AG09309 (cell line): ENCODE measurements around the gene PRELID1.

Source experiments
- DNase-seq: peaks from one replicate; pipeline ENCODE4 v3.0.0-alpha.2; 2010; ENCODE audit warnings: low read depth
- H3K4me3 ChIP-seq: 2 replicates; pipeline ENCODE4 v1.5.1; 2011; ENCODE audit warnings: mild to moderate bottlenecking, low read depth, low read length, moderate library complexity; ENCODE audit not compliant: control insufficient read depth
- CTCF ChIP-seq: IDR thresholded peaks from 2 replicates; pipeline ENCODE4 v1.5.1; 2011; ENCODE audit warnings: mild to moderate bottlenecking, low read depth, low read length, inconsistent platforms; ENCODE audit not compliant: insufficient read depth, control insufficient read depth; ENCODE audit errors: missing control alignments

PRELID1 gene

GRCh38 chr5:177332031-177332895 lies 28.7 kb downstream of the PRELID1 start:
- no peak for DNase-seq
- no peak overlapping the region for H3K4me3 ChIP-seq
- TF ChIP-seq CTCF, result no peak

- H3K4me3 ChIP-seq, result no peak overlapping the region
- DNase-seq, result no peak
- TF ChIP-seq CTCF, result no peak
Measured at GRCh38 chr5:177332896-177333260, 29.3 kb downstream of the PRELID1 start.

GRCh38 chr5:177333420-177334154 lies 30.0 kb downstream of the PRELID1 start:
- no peak for TF ChIP-seq CTCF
- no peak overlapping the region for H3K4me3 ChIP-seq
- no peak for DNase-seq

- TF ChIP-seq CTCF, result no peak
- H3K4me3 ChIP-seq, result no peak overlapping the region
- DNase-seq, result no peak
Measured at GRCh38 chr5:177334155-177334551, 30.6 kb downstream of the PRELID1 start.

GRCh38 chr5:177334781-177335700 lies 31.4 kb downstream of the PRELID1 start:
- no peak for TF ChIP-seq CTCF
- no peak overlapping the region for H3K4me3 ChIP-seq
- DNase-seq, result no peak

GRCh38 chr5:177335701-177336065 lies 32.1 kb downstream of the PRELID1 start:
- H3K4me3 ChIP-seq, result no peak overlapping the region
- no peak for TF ChIP-seq CTCF
- no peak for DNase-seq
